Kidney capillary endothelial cell (primary cell): ENCODE data around the gene CYP1A1.

ENCODE experiments used
- DNase-seq: peaks from one replicate; pipeline ENCODE4 v3.0.0-alpha.2; 2018; ENCODE audit warnings: low spot score

Gene CYP1A1, protein sequence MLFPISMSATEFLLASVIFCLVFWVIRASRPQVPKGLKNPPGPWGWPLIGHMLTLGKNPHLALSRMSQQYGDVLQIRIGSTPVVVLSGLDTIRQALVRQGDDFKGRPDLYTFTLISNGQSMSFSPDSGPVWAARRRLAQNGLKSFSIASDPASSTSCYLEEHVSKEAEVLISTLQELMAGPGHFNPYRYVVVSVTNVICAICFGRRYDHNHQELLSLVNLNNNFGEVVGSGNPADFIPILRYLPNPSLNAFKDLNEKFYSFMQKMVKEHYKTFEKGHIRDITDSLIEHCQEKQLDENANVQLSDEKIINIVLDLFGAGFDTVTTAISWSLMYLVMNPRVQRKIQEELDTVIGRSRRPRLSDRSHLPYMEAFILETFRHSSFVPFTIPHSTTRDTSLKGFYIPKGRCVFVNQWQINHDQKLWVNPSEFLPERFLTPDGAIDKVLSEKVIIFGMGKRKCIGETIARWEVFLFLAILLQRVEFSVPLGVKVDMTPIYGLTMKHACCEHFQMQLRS

DNA sequence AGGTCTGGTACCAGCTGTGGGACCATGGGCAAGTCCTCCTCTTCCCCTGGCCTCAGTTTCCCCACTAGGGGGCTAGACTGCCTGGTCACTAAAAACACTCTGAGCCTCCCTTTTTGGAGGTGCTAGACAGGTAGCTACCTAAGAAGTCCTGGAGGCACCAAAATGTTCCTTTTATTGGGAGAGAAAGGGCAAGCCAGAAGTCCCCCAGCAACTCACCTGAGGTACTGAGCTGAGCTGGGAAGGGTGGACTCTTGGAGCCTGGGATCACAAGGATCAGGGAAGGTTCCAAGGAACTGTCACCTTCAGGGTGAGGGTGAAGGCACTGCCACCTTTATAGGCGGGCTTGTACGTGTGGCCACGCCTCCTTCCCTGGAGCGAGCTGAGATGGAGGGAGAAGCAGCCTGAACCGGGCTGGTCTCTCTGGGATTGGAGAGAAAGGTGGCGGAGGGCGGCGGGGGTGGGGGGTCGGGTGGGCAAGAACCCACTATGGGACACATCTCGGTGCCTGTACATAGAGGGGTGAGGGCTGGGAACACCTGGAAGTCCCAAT lies at the start of gene CYP1A1:
Gene CYP1A1, minus strand, starts transcription at position 304 of the 550 bp plus-strand sequence. CDS start 2,431 bp downstream, outside the sequence.
- no peak for DNase-seq

DNA sequence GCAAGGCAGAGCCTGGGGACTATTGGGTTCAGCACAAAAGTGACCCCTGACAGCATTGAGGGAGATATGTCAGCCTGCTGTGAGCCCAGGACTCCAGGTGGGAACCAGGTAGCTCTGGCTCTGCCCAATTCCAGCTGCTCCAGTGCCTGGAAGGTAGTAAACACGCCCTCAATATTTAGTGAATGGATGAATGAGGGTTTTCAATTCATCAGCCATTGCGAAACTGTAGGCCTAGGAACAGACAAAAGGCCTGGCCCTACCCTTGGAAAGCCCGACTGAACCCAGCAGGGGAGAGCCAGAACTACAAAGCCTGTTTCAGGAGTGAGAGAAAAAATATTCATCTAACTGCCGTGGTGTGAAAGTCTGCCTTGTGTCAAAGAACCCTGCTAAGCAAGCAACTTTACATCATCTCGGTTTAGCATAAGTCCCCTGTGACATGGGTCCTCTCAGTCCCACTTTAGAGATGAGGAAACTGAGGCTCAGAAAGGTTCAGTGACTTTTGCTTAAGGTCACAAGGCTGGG lies 48.5 kb upstream of the CYP1A1 start:
- DNase-seq, result no peak

DNA sequence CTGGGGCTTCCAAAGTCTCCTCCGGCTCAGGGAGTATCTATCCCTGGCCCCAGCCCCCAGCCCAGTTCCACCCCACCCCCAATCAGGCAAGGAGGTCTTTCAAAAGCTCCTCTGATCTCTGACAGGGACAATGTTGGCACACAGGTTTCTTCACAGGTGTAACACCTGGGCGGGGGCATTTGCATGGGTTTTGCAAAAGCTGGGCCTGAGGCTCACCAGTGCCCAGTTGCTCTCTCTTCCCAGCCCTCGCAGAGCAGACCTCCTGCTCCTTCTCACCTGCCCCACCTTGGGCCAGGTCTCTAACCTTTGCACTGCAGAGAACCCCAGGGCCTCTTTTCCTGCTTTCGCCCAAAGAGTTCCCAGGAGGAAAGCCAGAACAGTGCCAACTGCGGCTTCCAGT lies 48.0 kb upstream of the CYP1A1 start:
- DNase-seq, result no peak

DNA sequence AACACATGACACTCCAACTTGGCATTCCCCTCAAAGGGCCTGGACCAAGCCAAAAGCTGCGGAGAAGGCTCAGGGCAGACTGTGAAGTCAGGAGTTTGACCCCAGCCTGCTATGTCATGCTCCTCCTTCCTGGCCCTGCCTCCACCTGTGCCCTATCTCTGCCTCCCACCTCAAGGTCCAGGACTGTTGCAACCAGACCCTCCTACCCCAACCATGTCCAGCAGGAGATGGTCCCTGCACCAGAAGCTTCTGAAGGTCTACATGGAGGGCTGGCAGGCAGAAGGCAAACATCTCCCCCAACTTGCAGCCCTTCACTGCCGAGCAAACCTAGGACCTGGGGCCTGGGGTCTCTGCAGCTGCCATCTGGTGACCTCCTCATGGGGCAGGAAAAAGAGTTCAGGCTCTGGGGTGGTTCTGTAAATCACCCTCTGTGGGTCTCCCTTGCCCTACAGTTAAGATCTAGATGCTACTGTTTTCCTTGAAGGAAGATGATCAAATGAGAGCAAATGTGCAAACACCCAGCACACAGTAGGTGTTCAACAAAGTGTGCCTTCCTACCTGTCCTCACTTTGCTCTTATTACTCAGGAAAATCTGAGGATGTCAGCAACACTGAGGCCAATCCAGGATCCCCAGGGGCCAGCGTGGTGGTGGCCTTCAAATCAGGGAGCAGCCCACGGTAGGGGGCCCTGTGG lies 45.0 kb upstream of the CYP1A1 start:
- no peak for DNase-seq

DNA sequence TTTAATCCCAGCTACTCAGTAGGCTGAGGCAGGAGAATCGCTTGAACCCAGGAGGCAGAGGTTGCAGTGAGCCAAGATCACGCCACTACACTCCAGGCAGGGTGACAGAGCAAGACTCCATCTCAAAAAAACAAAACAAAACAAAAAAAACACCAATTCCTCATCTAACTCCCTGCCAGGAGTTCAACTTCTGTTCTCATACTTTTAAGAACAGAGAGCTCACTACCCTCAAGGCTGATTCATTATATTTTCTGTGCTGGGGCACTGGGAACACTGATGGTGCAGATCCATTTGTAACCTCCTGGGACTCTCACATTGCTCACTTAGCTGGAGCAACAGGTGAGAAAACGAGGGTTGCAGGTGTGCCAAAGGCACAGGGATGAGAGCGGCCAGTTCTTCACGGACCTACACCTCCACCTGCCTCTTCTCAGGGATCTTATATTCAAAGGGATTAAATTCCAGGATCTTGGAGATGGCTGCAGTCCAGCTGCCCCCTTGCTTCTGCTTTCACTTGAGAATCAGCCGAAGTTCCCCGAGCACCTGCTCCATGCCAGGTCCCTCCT lies 44.2 kb upstream of the CYP1A1 start:
- DNase-seq, result no peak

DNA sequence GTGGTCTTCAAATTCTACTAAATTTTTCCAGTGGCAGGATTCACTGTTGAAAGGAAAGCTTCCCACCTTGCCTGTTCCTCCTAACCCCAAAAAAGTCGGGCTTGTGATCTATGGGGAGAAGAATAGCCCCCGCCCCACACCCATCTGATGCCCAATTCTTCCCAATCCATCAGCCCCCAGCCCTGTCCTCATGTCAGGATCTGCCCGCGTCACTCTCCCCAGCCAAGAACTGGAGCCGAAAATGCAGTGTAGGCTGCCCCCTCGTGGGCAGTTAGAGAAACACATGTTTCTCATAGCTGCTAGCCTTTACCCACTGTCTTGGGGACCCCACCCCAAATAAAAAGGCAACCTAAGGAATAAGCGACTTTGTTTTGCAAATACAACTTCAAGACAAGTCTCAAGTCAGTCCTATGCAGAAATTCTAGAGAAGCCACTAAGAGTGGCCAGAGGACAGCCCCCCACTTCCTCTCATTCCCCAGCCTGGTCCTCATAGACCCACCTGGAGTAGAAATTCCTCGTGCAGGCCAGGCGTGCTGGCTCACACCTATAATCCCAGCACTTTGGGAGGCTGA lies 43.5 kb upstream of the CYP1A1 start:
- DNase-seq, result peak; percentile 63

DNA sequence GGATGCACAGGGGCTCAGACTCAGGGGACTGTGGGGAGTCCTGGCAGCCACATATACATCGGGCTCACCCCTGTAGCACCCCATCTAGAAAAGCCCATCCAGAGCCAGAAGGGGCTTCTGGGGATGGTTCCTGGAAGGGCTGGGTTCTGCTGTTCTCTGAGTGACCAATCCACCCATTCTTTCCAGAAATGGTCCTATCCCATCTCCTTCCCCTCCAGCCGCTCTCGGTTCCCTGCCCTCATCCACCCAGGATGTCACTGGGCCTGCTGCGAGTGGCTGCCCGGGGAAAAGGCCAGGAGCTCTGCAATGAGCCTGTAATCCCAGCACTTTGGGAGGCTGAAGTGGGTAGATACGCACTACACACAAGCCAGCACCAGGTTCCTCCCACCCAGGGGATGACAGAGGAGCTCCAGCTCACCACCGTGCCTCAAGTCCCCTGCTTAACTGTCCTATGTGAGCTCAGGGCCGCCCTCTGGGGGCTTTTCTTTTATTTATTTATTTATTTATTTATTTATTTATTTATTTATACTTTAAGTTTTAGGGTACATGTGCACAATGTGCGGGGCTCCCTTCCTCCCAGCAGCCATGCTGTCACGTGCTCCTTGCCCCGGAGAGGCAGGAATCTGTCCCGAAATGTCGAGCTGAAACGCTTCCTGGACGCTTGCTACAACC lies 42.9 kb upstream of the CYP1A1 start:
- no peak for DNase-seq

DNA sequence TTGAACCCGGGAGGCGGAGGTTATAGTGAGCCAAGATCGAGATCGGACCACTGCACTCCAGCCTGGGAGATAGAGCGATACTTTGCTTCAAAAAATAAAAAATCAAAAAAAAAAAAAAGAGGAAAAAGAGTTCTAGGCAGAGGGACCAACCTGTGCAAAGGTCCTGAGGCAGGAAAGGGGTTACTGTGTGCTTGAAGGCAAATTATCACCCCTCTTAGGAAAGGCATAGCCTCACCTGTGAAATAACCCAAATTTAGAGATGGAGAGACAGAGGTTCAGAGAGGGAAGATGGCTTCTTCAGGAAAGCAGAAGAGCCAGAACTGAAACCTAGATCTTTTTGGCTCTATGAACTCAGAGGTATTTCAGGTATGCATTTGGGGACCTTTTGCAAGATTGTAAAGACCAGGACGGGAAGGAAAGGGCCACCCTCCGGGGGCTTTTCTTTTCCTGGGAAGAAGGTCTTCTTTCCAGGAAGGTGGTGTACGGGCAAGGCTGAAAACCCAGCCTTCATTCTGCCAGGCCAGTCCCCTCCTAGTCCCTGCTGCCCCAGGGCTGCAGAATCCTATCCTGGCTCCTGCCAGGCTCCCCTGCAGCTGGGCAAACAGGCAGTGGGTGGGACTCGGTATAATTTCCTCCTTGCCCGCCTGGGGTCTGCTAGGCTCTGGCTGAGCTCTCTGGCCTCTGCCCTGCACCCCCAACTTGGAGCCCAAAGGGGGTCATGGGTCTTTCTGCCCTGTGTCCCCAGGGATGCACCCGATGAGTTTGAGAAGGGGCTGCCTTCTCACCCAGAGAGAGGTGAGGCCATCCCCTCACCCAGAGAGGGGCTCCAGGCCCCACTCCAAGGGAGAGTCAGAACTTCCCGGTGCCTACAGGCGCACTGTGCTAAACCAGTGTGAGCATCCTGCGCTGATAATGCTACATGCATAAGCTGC lies 42.1 kb upstream of the CYP1A1 start:
- no peak for DNase-seq

GRCh38 chr15:74763416-74763815 lies 38.1 kb upstream of the CYP1A1 start:
- DNase-seq, result no peak

GRCh38 chr15:74762791-74763150 lies 37.4 kb upstream of the CYP1A1 start:
- DNase-seq, result no peak

GRCh38 chr15:74758736-74759135 lies 33.4 kb upstream of the CYP1A1 start:
- no peak for DNase-seq

GRCh38 chr15:74754593-74755215 lies 29.4 kb upstream of the CYP1A1 start:
- no peak for DNase-seq

DNA sequence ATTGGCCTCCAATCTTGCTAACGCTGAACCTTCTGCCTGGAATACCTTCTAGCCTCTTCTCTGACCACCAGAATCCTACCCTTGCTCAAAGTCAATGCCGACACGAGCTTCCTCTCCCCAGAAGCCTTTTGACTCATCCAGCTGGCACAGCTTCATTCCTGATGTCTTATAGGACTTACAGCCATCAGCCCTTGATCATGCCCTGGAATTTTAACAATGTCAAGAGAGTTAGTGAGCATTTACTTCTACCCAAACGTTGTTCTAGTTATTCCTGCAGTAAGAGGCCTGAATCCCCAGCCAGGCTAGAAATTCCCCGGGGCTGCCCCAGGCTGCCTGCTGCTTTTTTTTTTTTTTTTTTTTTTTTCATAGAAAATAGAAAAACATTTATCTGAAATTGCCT lies 27.2 kb upstream of the CYP1A1 start:
- no peak for DNase-seq

- DNase-seq, result no peak
Observed at GRCh38 chr15:74752011-74752410, 26.7 kb upstream of the CYP1A1 start.

DNA sequence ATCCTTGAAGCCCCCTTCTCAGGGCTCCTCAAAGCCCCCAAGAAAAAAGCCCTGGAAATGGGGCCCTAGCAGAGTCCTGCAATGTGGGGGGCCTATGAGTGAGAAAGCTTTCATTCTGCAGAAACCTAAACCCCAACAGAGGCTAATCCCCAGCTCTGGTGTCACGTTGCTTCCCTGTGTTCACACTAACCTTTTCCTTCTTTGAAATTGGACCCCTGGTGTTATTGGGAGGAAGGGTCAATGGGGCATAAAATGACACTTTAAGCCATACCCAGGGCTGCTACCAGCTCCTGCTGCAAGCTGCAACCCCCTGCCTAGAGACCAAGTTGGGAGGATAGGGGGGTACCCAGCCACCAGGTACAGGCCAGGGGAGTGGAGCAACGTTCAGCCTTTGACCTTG lies 25.4 kb upstream of the CYP1A1 start:
- DNase-seq, result no peak

DNA sequence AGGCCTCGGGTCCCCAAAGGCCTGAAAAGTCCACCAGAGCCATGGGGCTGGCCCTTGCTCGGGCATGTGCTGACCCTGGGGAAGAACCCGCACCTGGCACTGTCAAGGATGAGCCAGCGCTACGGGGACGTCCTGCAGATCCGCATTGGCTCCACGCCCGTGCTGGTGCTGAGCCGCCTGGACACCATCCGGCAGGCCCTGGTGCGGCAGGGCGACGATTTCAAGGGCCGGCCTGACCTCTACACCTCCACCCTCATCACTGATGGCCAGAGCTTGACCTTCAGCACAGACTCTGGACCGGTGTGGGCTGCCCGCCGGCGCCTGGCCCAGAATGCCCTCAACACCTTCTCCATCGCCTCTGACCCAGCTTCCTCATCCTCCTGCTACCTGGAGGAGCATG lies 24.5 kb upstream of the CYP1A1 start:
- DNase-seq, result no peak

DNA sequence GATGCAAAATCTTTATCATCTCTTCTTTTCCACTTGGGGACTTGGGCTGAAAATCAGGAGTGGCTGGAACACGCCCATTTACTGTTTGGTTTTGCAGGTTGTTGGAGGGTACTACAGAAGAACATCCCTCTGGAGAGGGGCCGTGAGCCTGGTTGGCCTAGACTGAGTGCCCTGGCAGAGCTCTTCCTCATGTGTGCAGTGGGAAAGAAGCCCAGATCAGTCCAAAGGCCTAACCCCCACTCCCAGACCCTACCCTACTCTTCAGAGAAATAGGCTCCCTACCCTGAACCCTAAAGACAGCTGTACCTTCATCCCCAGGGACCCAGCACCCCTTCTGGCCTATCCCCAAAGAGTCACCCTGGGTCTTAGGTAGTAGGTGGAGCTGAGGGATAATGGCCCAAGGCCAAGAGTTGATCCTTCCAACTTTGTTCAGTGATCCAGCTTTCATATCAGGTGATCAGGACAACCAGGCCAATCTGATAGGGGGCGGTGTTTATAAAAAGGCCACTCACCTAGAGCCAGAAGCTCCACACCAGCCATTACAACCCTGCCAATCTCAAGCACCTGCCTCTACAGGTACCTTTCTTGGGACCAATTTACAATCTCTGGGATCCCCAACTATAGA lies 23.1 kb upstream of the CYP1A1 start, which contains the start of gene CYP1A2:
Gene CYP1A2, plus strand, starts transcription at position 524 of the 625 bp plus-strand sequence. CDS start 894 bp downstream, outside the sequence.
- DNase-seq, result no peak

DNA sequence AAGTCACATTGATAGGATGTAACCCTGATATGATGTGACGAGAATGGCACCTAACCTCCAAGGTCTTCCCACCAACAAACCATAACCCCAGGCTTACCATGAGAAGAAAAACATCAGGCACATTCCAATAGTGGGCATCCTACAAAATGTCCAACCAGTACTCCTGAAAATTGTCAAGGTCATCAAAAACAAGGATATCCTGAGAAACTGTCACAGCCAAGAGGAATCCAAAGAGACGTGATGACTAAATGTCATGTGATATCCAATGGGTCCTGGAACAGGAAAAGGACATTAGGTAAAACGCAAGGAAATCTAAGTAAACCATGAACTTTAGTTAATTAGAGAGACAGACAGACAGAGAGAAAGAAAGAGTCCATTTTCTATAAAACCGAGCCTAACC lies 21.1 kb upstream of the CYP1A1 start:
- peak; percentile 29 for DNase-seq

DNA sequence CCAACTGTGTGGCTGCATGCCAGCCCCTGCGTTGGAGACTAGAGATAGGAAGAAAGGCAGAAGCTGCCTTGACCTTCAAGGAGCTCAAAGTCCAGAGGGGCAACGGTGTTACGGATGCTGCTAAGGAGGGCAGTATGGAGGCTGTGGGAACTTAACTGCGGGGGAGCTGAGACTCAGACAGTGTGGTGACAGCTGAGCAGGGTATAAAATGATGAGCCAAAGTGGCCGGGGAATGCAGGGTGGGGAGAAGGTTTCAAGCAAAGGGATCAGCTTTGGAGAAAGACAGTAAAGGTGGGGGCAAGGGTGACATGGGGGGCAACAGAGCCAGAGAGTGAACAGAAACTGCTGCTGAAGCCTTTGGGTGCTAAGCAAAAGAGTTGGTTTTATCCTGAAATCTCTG lies 17.1 kb upstream of the CYP1A1 start:
- DNase-seq, result no peak
